Endothelial cell of umbilical vein (primary cell): ENCODE results near the gene KSR1. TPM values are rescaled to one million over a fixed set of nuclear protein-coding genes. Genes with fewer than 3 reads are reported as not detected.

Source experiments
- BruUV-seq: library from RNA; stranded (reverse); fragments of 400-500 nt; replicated peaks from 2 replicates; lab custom pipeline; 2021; lab: Mats Ljungman, UMichigan
- CTCF ChIA-PET: fragments of 300-600, 350-600 bp; sonication (Branson Sonifier 250); formaldehyde crosslinking; loops from one replicate; lab custom pipeline; 2021; ENCODE audit warnings: antibody characterized with exemption, inconsistent platforms; lab: Charles Lee
- POLR2A ChIA-PET: fragments of 300-600, 350-600 bp; sonication (Branson Sonifier 250); formaldehyde crosslinking; loops from one replicate; lab custom pipeline; 2021; ENCODE audit warnings: antibody characterized with exemption, inconsistent platforms; lab: Charles Lee
- DNase-seq: peaks from one replicate; pipeline ENCODE4 v3.0.0-alpha.2; 2011; ENCODE audit warnings: low read depth, low spot score
- FAIRE-seq: peaks from 2 replicates; lab custom pipeline; 2011; peaks lifted over from hg19 to GRCh38; lab: Jason Lieb, UNC
- H2AFZ ChIP-seq: 2 replicates; pipeline ENCODE4 v1.6.0; 2012; ENCODE audit warnings: low read depth, low read length, control low read depth, inconsistent platforms
- H3K27ac ChIP-seq: 2 replicates; pipeline ENCODE4 v1.5.1; 2011; ENCODE audit warnings: low read depth, mild to moderate bottlenecking, control low read depth, low read length, moderate library complexity; ENCODE audit not compliant: insufficient read depth
- H3K27me3 ChIP-seq, 2 experiments: 2 replicates each; pipeline versions ENCODE4 v1.6.0 to v1.6.1; 2011; ENCODE audit warnings: low read length in 2 of 2, mixed read lengths in 1 of 2; ENCODE audit not compliant: control insufficient read depth in 2 of 2, insufficient read depth in 2 of 2
- H3K36me3 ChIP-seq, 2 experiments: 2 replicates in 1 of 2; 3 replicates in 1 of 2; pipeline ENCODE4 v1.5.1; 2011; ENCODE audit warnings: low read length in 2 of 2, mild to moderate bottlenecking in 1 of 2, moderate library complexity in 1 of 2; ENCODE audit not compliant: control insufficient read depth in 2 of 2, insufficient read depth in 2 of 2; ENCODE audit errors: extremely low read depth in 1 of 2
- H3K4me1 ChIP-seq: 3 replicates; pipeline ENCODE4 v1.5.1; 2011; ENCODE audit warnings: mild to moderate bottlenecking, low read length; ENCODE audit not compliant: control insufficient read depth, insufficient read depth; ENCODE audit errors: extremely low read depth
- H3K4me2 ChIP-seq: 2 replicates; pipeline ENCODE4 v1.6.1; 2011; ENCODE audit warnings: low read length, control low read depth, mixed read lengths; ENCODE audit not compliant: insufficient read depth
- H3K4me3 ChIP-seq, 3 experiments: fragments of 200-600 bp in 1 of 3; sonication (generic), shearing (Covaris generic) in 1 of 3; replicated peaks in 1 of 3; 2 replicates each; pipeline ENCODE4 v1.5.1; 2011 to 2016; ENCODE audit warnings: control low read depth in 3 of 3, low read length in 3 of 3, mild to moderate bottlenecking in 2 of 3, inconsistent platforms in 1 of 3, low read depth in 1 of 3, moderate library complexity in 1 of 3; ENCODE audit not compliant: insufficient read depth in 1 of 3
- H3K79me2 ChIP-seq: 2 replicates; pipeline ENCODE4 v1.6.0; 2012; ENCODE audit warnings: low read length, inconsistent platforms; ENCODE audit not compliant: control insufficient read depth, insufficient read depth
- H3K9ac ChIP-seq: replicated peaks from 2 replicates; pipeline ENCODE3; 2011; ENCODE audit warnings: low read length, control low read depth; ENCODE audit not compliant: insufficient read depth; ENCODE audit errors: extremely low read depth
- H3K9me1 ChIP-seq: replicated peaks from 3 replicates; pipeline ENCODE4 v1.6.0; 2011; ENCODE audit warnings: mild to moderate bottlenecking, low read length; ENCODE audit not compliant: control insufficient read depth, insufficient read depth; ENCODE audit errors: extremely low read depth
- H3K9me3 ChIP-seq: replicated peaks from 2 replicates; pipeline ENCODE4 v1.5.1; 2012; ENCODE audit warnings: low read length, inconsistent platforms; ENCODE audit not compliant: control insufficient read depth, insufficient read depth
- H4K20me1 ChIP-seq: replicated peaks from 2 replicates; pipeline ENCODE3; 2011; ENCODE audit warnings: mild to moderate bottlenecking, low read length; ENCODE audit not compliant: control insufficient read depth, insufficient read depth; ENCODE audit errors: extremely low read depth
- CTCF ChIP-seq, 2 donors: IDR thresholded peaks; 1 replicate in 1 of 2; 2 replicates in 1 of 2; pipeline ENCODE4 v1.5.1; 2011; ENCODE audit warnings: low read length in 2 of 2, mild to moderate bottlenecking in 2 of 2, moderate library complexity in 2 of 2, control low read depth in 1 of 2, inconsistent platforms in 1 of 2, low read depth in 1 of 2; ENCODE audit not compliant: insufficient read depth in 1 of 2; ENCODE audit errors: extremely low read depth in 1 of 2
- EZH2 ChIP-seq: IDR thresholded peaks from 2 replicates; pipeline ENCODE4 v1.6.1; 2012; ENCODE audit warnings: borderline replicate concordance, low read depth, mild to moderate bottlenecking, moderate library complexity, low read length, inconsistent platforms; ENCODE audit not compliant: severe bottlenecking
- FOS ChIP-seq: IDR thresholded peaks from 2 replicates; pipeline ENCODE4 v1.6.1; 2011; ENCODE audit warnings: mild to moderate bottlenecking, low read length, moderate library complexity, borderline replicate concordance; ENCODE audit not compliant: insufficient read depth
- GATA2 ChIP-seq: IDR thresholded peaks from 2 replicates; pipeline ENCODE4 v1.7.0; 2011; ENCODE audit warnings: low read depth, mild to moderate bottlenecking, moderate library complexity, mixed read lengths, low read length; ENCODE audit not compliant: insufficient read length, insufficient read depth
- JUN ChIP-seq: IDR thresholded peaks from 2 replicates; pipeline ENCODE4 v1.6.1; 2011; ENCODE audit warnings: borderline replicate concordance, low read depth; ENCODE audit not compliant: insufficient read length, insufficient read depth
- MAX ChIP-seq: IDR thresholded peaks from 2 replicates; pipeline ENCODE4 v1.6.1; 2011; ENCODE audit not compliant: insufficient read depth, insufficient read length
- MYC ChIP-seq: IDR thresholded peaks from one replicate; pipeline ENCODE4 v1.6.1; 2011; ENCODE audit warnings: mild to moderate bottlenecking, low read depth, low read length
- POLR2A ChIP-seq: IDR thresholded peaks from 2 replicates; pipeline ENCODE4 v1.6.1; 2012; ENCODE audit warnings: low read depth, mild to moderate bottlenecking, control low read depth, low read length
- POLR2AphosphoS5 ChIP-seq: IDR thresholded peaks from 2 replicates; pipeline ENCODE4 v1.6.1; 2012; ENCODE audit warnings: low read depth, mild to moderate bottlenecking, control low read depth, low read length, moderate library complexity; ENCODE audit not compliant: insufficient read depth
- dilution Hi-C: fragments of 300-500 bp; cut with MboI; formaldehyde crosslinking; loops from one replicate; pipeline ENCODE4 v1.15.0; 2019; ENCODE audit warnings: low sequenced_read_pairs; ENCODE audit not compliant: extremely low pct_ligation_motif_present
- intact Hi-C: fragments of 100-400 bp; cut with micrococcal nuclease; formaldehyde crosslinking; loops from one replicate; pipeline ENCODE4 v1.10.0; 2022
- polyA plus RNA-seq, 4 experiments: library from polyadenylated mRNA; depleted of rRNA in 3 of 4; stranded (reverse) in 3 of 4; unstranded in 1 of 4; fragments of >200 nt; gene quantifications; 2 replicates each; pipeline versions ENCODE4 v1.2.1 to v1.2.3, GENCODE V29; 2011 to 2012; ENCODE audit warnings: missing spikeins in 1 of 4
- total RNA-seq: library from RNA; stranded (reverse); gene quantifications from 2 replicates; pipeline ENCODE4 v1.2.3, GENCODE V29; 2021

Gene KSR1
- total and polyA plus RNA-seq, 2 donors (not counting 3 experiments of a cell fraction or from before 2014, with no cell fraction given), result 35.4 to 80.2 TPM

GRCh38 chr17:27621942-27622559, 165.8 kb downstream of the KSR1 start:
- H3K36me3 ChIP-seq, result peaks cover 9 to 43% of the 10 kb centered on the region in 2 experiments

More at GRCh38 chr17:27621942-27622559, 165.8 kb downstream of the KSR1 start:
- no TSS peak for BruUV-seq
- Histone ChIP-seq H3K9me3 (no peaks in the 10 kb centered on the region), H3K9ac (no peak overlapping the region), H3K4me1 (peaks cover 13% of the 10 kb centered on the region), H4K20me1 (no peaks in the 10 kb centered on the region), H3K4me3 (no peak overlapping the region), H3K79me2 (no peaks in the 10 kb centered on the region), H3K27ac (no peak overlapping the region), H3K9me1 (no peaks in the 10 kb centered on the region), H3K4me2 (no peak overlapping the region), H3K27me3 (no peaks in the 10 kb centered on the region), H2AFZ (no peak overlapping the region)
- intact Hi-C loops (no loop called here), dilution Hi-C loops (no loop called here)
- no peak for DNase-seq
- TF ChIP-seq FOS (no peak), POLR2A (no peak), EZH2 (no peak), CTCF (IDR thresholded peaks at IDR 0.05; ENCODE audit: extremely low read depth in 1 of 2, insufficient read depth in 1 of 2, low read depth in 1 of 2, low read length in 2 of 2) (no peak), MYC (no peak), MAX (no peak), GATA2 (no peak), POLR2AphosphoS5 (no peak), JUN (no peak)
- ChIA-PET POLR2A (no interaction called here), CTCF (interaction anchor here (1.9 to 2.8 kb wide), 2 partner anchors 13 to 31 kb away, joined by 5 to 11 read pairs; no protein-coding TSS in a partner anchor)
- no peak for FAIRE-seq
